GM12878 (cell line): ENCODE results near the gene CRAMP1. TPM values are rescaled to one million over a fixed set of nuclear protein-coding genes. Genes with fewer than 3 reads are reported as not detected.

Source experiments
- ATAC-seq: fragments of 200-7000 bp; cut with Tn5 transposase; 3 replicates; pipeline ENCODE4 v1.9.1; 2020; ENCODE audit warnings: mild to moderate bottlenecking, moderate library complexity
- BruUV-seq: library from RNA; stranded (reverse); fragments of 400-500 nt; replicated peaks from 2 replicates; lab custom pipeline; 2021; lab: Mats Ljungman, UMichigan
- CTCF ChIA-PET: fragments of 300-600 bp; sonication (Branson Sonifier 250); formaldehyde crosslinking; extraction: SDS; loops from one replicate; lab custom pipeline; 2021; ENCODE audit warnings: inconsistent platforms; lab: Yijun Ruan, JAX
- POLR2A ChIA-PET: fragments of 350-600 bp; formaldehyde crosslinking; extraction: SDS; loops from one replicate; lab custom pipeline; 2021; ENCODE audit warnings: inconsistent platforms; lab: Charles Lee
- RAD21 ChIA-PET: fragments of 300-600 bp; sonication (Branson Sonifier 250); formaldehyde crosslinking; loops from one replicate; lab custom pipeline; 2023; ENCODE audit warnings: antibody characterized with exemption; ENCODE audit not compliant: unreplicated experiment; lab: Charles Lee
- SMC1A ChIA-PET: fragments of 300-600 bp; sonication (Branson Sonifier 250); formaldehyde crosslinking; loops from one replicate; lab custom pipeline; 2023; ENCODE audit not compliant: unreplicated experiment, uncharacterized antibody; lab: Charles Lee
- DNase-seq: peaks from one replicate; pipeline ENCODE4 v3.0.0-alpha.2; 2011; ENCODE audit warnings: low read depth, low spot score
- FAIRE-seq: peaks from 3 replicates; lab custom pipeline; 2011; peaks lifted over from hg19 to GRCh38; lab: Jason Lieb, UNC
- H2AFZ ChIP-seq: 2 replicates; pipeline ENCODE4 v1.6.0; 2011; ENCODE audit warnings: low read depth, low read length, control low read depth; ENCODE audit not compliant: control insufficient read depth
- H3K27ac ChIP-seq: 2 replicates; pipeline ENCODE4 v1.5.1; 2011; ENCODE audit warnings: control low read depth; ENCODE audit not compliant: control insufficient read depth, insufficient read depth
- H3K27me3 ChIP-seq, 2 experiments: replicated peaks in 1 of 2; 2 replicates each; pipeline versions ENCODE4 v1.6.0 to v1.6.1; 2011; ENCODE audit warnings: low read length in 1 of 2; ENCODE audit not compliant: control insufficient read depth in 2 of 2, insufficient read depth in 2 of 2
- H3K36me3 ChIP-seq, 2 experiments: 2 replicates each; pipeline ENCODE4 v1.5.1; 2011; ENCODE audit warnings: low read length in 1 of 2; ENCODE audit not compliant: control insufficient read depth in 2 of 2, insufficient read depth in 2 of 2
- H3K4me1 ChIP-seq: 2 replicates; pipeline ENCODE4 v1.6.1; 2011; ENCODE audit warnings: mild to moderate bottlenecking, low read length, moderate library complexity, mixed read lengths; ENCODE audit not compliant: control insufficient read depth, insufficient read depth
- H3K4me2 ChIP-seq: 2 replicates; pipeline ENCODE4 v1.6.0; 2011; ENCODE audit warnings: control low read depth; ENCODE audit not compliant: control insufficient read depth, insufficient read depth
- H3K4me3 ChIP-seq: fragments of 200-600 bp; sonication (generic); 2 replicates; pipeline ENCODE4 v1.5.1; 2016
- H3K79me2 ChIP-seq: 2 replicates; pipeline ENCODE4 v1.6.0; 2011; ENCODE audit warnings: low read length; ENCODE audit not compliant: control insufficient read depth, insufficient read depth
- H3K9ac ChIP-seq: 2 replicates; pipeline ENCODE4 v1.8.0; 2011; ENCODE audit warnings: low read length, control low read depth, mixed read lengths; ENCODE audit not compliant: control insufficient read depth, insufficient read depth
- H3K9me3 ChIP-seq: replicated peaks from 3 replicates; pipeline ENCODE4 v1.5.1; 2011; ENCODE audit warnings: mild to moderate bottlenecking, low read length; ENCODE audit not compliant: control insufficient read depth, insufficient read depth
- H4K20me1 ChIP-seq: 2 replicates; pipeline ENCODE4 v1.6.0; 2011; ENCODE audit not compliant: control insufficient read depth, insufficient read depth
- CBX3 ChIP-seq: fragments of 200-600 bp; sonication (generic); IDR thresholded peaks from 2 replicates; pipeline ENCODE4 v1.6.1; 2016; ENCODE audit warnings: low read depth, borderline replicate concordance
- GABPA ChIP-seq: IDR thresholded peaks from 2 replicates; pipeline ENCODE4 v1.6.1; 2014; ENCODE audit warnings: antibody characterized with exemption, low read depth, mild to moderate bottlenecking, inconsistent platforms
- JUND ChIP-seq: IDR thresholded peaks from 2 replicates; pipeline ENCODE4 v1.6.1; 2012; ENCODE audit warnings: low read depth, mild to moderate bottlenecking, low read length, improper control_type of control experiment, moderate library complexity
- KAT2A ChIP-seq: conservative IDR thresholded peaks from 2 replicates; pipeline ENCODE4 v1.6.1; 2011; ENCODE audit warnings: low read depth, low read length; ENCODE audit not compliant: control insufficient read depth
- NBN ChIP-seq: fragments of 450-650 bp; IDR thresholded peaks from 2 replicates; pipeline ENCODE4 v1.6.1; 2016
- SP1 ChIP-seq: IDR thresholded peaks from one replicate; pipeline ENCODE4 v1.6.1; 2011; ENCODE audit warnings: low read depth, low read length
- ZNF24 ChIP-seq: fragments of 450-650 bp; IDR thresholded peaks from 2 replicates; pipeline ENCODE4 v1.6.1; 2017; ENCODE audit warnings: antibody characterized with exemption, mild to moderate bottlenecking
- WGBS: methylation state at CpG from one replicate; pipeline ENCODE4 v1.1.6; 2016; ENCODE audit warnings: low lambda C conversion rate; ENCODE audit not compliant: insufficient replicate concordance, insufficient coverage; ENCODE audit errors: missing lambda C conversion rate; 5-methylcytosine and 5-hydroxymethylcytosine counted together
- in situ Hi-C: fragments of 300-500 bp; cut with MboI; formaldehyde crosslinking; loops from 9 replicates; pipeline ENCODE4 v1.14.3; 2018; ENCODE audit warnings: mixed read lengths
- intact Hi-C: fragments of 100-400 bp; cut with micrococcal nuclease; formaldehyde crosslinking; loops from one replicate; pipeline ENCODE4 v1.14.2; 2022; ENCODE audit not compliant: unreplicated experiment
- polyA plus RNA-seq, 11 experiments: library from polyadenylated mRNA; depleted of rRNA in 4 of 11; unstranded in 6 of 11; stranded (reverse) in 5 of 11; fragments of >200 nt; fragmentation: Nextera tagmentation in 4 of 11; fragmentation: Illumina TruSeq in 1 of 11; extraction: Ambion mirVana in 4 of 11; extraction: Trizol in 1 of 11; gene quantifications; 1 replicate in 1 of 11; 2 replicates in 10 of 11; pipeline versions ENCODE4 v1.2.1 to v1.2.3, GENCODE V29; 2011 to 2016; ENCODE audit warnings: inconsistent platforms in 2 of 11, missing spikeins in 2 of 11, low read depth in 1 of 11
- total RNA-seq, 4 experiments: library from RNA; depleted of rRNA in 3 of 4; stranded (reverse); fragments of >200 nt in 3 of 4; fragmentation: Illumina TruSeq in 1 of 4; extraction: Trizol in 1 of 4; gene quantifications; 2 replicates each; pipeline versions ENCODE4 v1.2.1 to v1.2.3, GENCODE V29; 2013 to 2021

The CRAMP1 gene
- total and polyA plus RNA-seq, 10 of the 15 experiments (the other 5 are each of a cell fraction or from before 2014, with no cell fraction given) = 0.37 to 9.8 (median 3.9) TPM

GRCh38 chr16:1590366-1590765 lies 21.8 kb upstream of the CRAMP1 start:
- POLR2A ChIA-PET = interaction anchor here (0.7 kb wide), 1 partner anchor 66 kb away, joined by 3 read pairs; no protein-coding TSS in a partner anchor
- H3K4me2 ChIP-seq = no peak overlapping the region
- H3K79me2 ChIP-seq = no peaks in the 10 kb centered on the region
- H3K4me3 ChIP-seq = no peak overlapping the region
- no peak for ATAC-seq
- H3K27me3 ChIP-seq = no peaks in the 10 kb centered on the region
- CTCF ChIA-PET = no interaction called here
- H3K9ac ChIP-seq = no peak overlapping the region
- no peaks in the 10 kb centered on the region for H3K9me3 ChIP-seq
- TF ChIP-seq ZNF24 (no peak), CBX3 (no peak)
- BruUV-seq = no TSS peak
- in situ Hi-C loops = no loop called here
- WGBS = 77% methylated on average over 6 of the region's 6 CpGs
- intact Hi-C loops = no loop called here
- no peak for FAIRE-seq
- no peak for DNase-seq
- H2AFZ ChIP-seq = no peak overlapping the region
- no peaks in the 10 kb centered on the region for H3K4me1 ChIP-seq
- SMC1A ChIA-PET = no interaction called here
- H3K27ac ChIP-seq = no peak overlapping the region
- no peaks in the 10 kb centered on the region for H4K20me1 ChIP-seq
- H3K36me3 ChIP-seq = no peaks in the 10 kb centered on the region
- RAD21 ChIA-PET = no interaction called here

DNA sequence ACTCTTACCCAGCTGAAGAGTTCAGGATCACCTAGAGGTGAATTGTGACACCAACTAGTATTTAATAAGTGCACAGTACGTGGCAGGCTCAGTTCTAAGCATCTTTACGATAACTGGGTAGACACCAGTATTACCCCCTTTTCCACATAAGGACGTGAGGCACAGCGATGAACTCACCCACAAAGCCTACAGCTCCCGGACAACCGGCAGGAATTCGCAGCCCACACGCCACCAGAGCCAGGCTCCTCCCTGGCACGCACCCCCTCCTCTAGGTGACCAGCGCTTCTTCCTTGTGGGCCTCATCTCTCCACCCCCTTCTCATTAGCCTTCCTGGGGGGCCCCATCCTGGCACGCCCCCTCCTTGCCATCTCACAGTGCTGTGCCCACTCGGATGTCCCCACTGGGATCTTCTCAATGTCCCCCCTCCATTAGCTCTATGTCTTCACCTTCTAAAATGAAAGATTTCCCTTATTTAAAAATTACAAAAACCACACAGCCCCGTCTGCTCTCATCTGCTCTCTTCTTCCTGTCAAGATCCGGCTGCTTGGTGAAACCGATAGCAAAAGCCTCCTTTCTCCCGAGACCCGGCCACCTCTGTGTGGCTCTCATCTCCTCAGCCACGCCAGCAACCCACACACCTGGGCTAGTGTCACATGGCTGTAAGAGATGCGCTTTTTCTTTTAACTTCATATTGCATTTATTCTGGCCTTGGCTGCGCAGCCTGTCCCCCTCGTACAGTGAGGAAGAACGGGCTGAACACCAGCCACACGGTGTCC lies 21.0 kb upstream of the CRAMP1 start:
- Histone ChIP-seq H3K4me3 (no peak overlapping the region), H3K4me1 (no peaks in the 10 kb centered on the region), H3K9ac (no peak overlapping the region), H3K27ac (no peak overlapping the region), H3K4me2 (no peak overlapping the region), H3K27me3 (no peaks in the 10 kb centered on the region), H4K20me1 (no peaks in the 10 kb centered on the region), H3K36me3 (no peaks in the 10 kb centered on the region), H3K79me2 (no peaks in the 10 kb centered on the region), H2AFZ (no peak overlapping the region), H3K9me3 (no peaks in the 10 kb centered on the region)
- in situ Hi-C loops (no loop called here), intact Hi-C loops (no loop called here)
- SMC1A ChIA-PET = no interaction called here
- DNase-seq (no peak), FAIRE-seq (no peak), ATAC-seq (no peak)
- POLR2A ChIA-PET = no interaction called here
- RAD21 ChIA-PET = no interaction called here
- CTCF ChIA-PET = no interaction called here
- 74% methylated on average over 23 of the region's 23 CpGs for WGBS
- TF ChIP-seq KAT2A = no peak
- no peak for TF ChIP-seq GABPA
- TF ChIP-seq JUND = no peak
- TF ChIP-seq NBN = no peak
- no peak for TF ChIP-seq SP1
- no TSS peak for BruUV-seq
